GM15510 (cell line): Measurements from ENCODE around the gene VPS35L.

Experiments
- POLR2A ChIP-seq: IDR thresholded peaks from 3 replicates; pipeline ENCODE4 v1.6.1; 2011; ENCODE audit warnings: borderline replicate concordance; ENCODE audit not compliant: insufficient read length; ENCODE audit errors: extremely low read depth

Gene VPS35L

GRCh38 chr16:19707569-19708295, 152.2 kb downstream of the VPS35L start:
- no peak for TF ChIP-seq POLR2A

- TF ChIP-seq POLR2A: no peak
These were observed 153.0 kb downstream of the VPS35L start for GRCh38 chr16:19708296-19709205.

GRCh38 chr16:19709381-19710136, 154.1 kb downstream of the VPS35L start:
- no peak for TF ChIP-seq POLR2A

- TF ChIP-seq POLR2A: no peak
These were observed 154.8 kb downstream of the VPS35L start for GRCh38 chr16:19710191-19710908.

GRCh38 chr16:19710991-19711545, 155.6 kb downstream of the VPS35L start:
- no peak for TF ChIP-seq POLR2A

GRCh38 chr16:19711643-19712042, 156.1 kb downstream of the VPS35L start:
- no peak for TF ChIP-seq POLR2A

- no peak for TF ChIP-seq POLR2A
These were observed 157.0 kb downstream of the VPS35L start for GRCh38 chr16:19712418-19713058.

- TF ChIP-seq POLR2A: no peak
These were observed 158.2 kb downstream of the VPS35L start for GRCh38 chr16:19713697-19714096.

- no peak for TF ChIP-seq POLR2A
These were observed 160.1 kb downstream of the VPS35L start for GRCh38 chr16:19715566-19715965.

- no peak for TF ChIP-seq POLR2A
These were observed 160.7 kb downstream of the VPS35L start for GRCh38 chr16:19716183-19716582.

- TF ChIP-seq POLR2A: no peak
These were observed 161.8 kb downstream of the VPS35L start for GRCh38 chr16:19717314-19717713.

- TF ChIP-seq POLR2A: peak; percentile 65
These were observed 162.5 kb downstream of the VPS35L start, which contains the start of the genes IQCK and KNOP1 for GRCh38 chr16:19717741-19718623. Gene IQCK (plus strand): TSS chr16:19718271. CDS start chr16:19718307, 36 bp downstream. Gene KNOP1 (minus strand): TSS chr16:19718227. CDS start chr16:19715035, 3,192 bp downstream.

GRCh38 chr16:19718624-19718965, 163.1 kb downstream of the VPS35L start:
- no peak for TF ChIP-seq POLR2A

- TF ChIP-seq POLR2A: no peak
These were observed 166.9 kb downstream of the VPS35L start for GRCh38 chr16:19722269-19722952.
